B cell (primary cell): ENCODE measurements around the gene DDA1. TPM values are rescaled to one million over a fixed set of nuclear protein-coding genes. Genes with fewer than 3 reads are reported as not detected.
A peak's percentile ranks its signal among the peaks of the same experiment; 100 is the strongest.

Source experiments
- ATAC-seq: fragments of 200-7000 bp; cut with Tn5 transposase; one replicate; pipeline ENCODE4 v1.10.0; 2021; ENCODE audit warnings: low read depth, mild to moderate bottlenecking, moderate number of reproducible peaks, moderate library complexity
- CTCF ChIA-PET: fragments of 350-600 bp; sonication (Branson Sonifier 250); formaldehyde crosslinking; loops from one replicate; lab custom pipeline; 2021; ENCODE audit warnings: antibody characterized with exemption, inconsistent platforms; lab: Charles Lee
- POLR2A ChIA-PET: fragments of 350-600 bp; sonication (Branson Sonifier 250); formaldehyde crosslinking; loops from one replicate; lab custom pipeline; 2021; ENCODE audit warnings: antibody characterized with exemption; lab: Charles Lee
- DNase-seq: peaks from one replicate; pipeline ENCODE4 v3.0.0; 2013
- H2AFZ ChIP-seq: 2 replicates; pipeline ENCODE4 v1.6.1; 2012; ENCODE audit warnings: mild to moderate bottlenecking, low read depth, low read length; ENCODE audit not compliant: insufficient read depth, poor library complexity, severe bottlenecking
- H3K27ac ChIP-seq, 2 donors: 1 replicate in 1 of 2; 2 replicates in 1 of 2; pipeline ENCODE4 v1.5.1; 2012 to 2013; ENCODE audit warnings: low read length in 2 of 2, mild to moderate bottlenecking in 2 of 2, moderate library complexity in 1 of 2
- H3K27me3 ChIP-seq, 4 experiments: fragments of 200-600 bp in 1 of 4; sonication (generic) in 1 of 4; replicated peaks in 1 of 4; 1 replicate in 2 of 4; 2 replicates in 2 of 4; pipeline versions ENCODE4 v1.6.1 to v1.7.0; 2013 to 2016; ENCODE audit warnings: low read length in 3 of 4, mild to moderate bottlenecking in 2 of 4, mixed read lengths in 1 of 4, moderate library complexity in 1 of 4; ENCODE audit not compliant: insufficient read depth in 4 of 4, control insufficient read depth in 3 of 4; ENCODE audit errors: control extremely low read depth in 1 of 4
- H3K36me3 ChIP-seq, 2 experiments: replicated peaks in 1 of 2; 1 replicate in 1 of 2; 2 replicates in 1 of 2; pipeline versions ENCODE4 v1.6.1 to v1.7.1; 2013; ENCODE audit warnings: low read length in 1 of 2; ENCODE audit not compliant: insufficient read depth in 2 of 2, control insufficient read depth in 1 of 2; ENCODE audit errors: control extremely low read depth in 1 of 2, extremely low read depth in 1 of 2
- H3K4me1 ChIP-seq, 2 donors: fragments of 200-600 bp in 1 of 2; sonication (generic) in 1 of 2; 1 replicate in 1 of 2; 2 replicates in 1 of 2; pipeline versions ENCODE4 v1.5.1 to v1.6.1; 2013 to 2017; ENCODE audit warnings: low read length in 2 of 2; ENCODE audit not compliant: control insufficient read depth in 2 of 2, insufficient read depth in 2 of 2
- H3K4me2 ChIP-seq: replicated peaks from 2 replicates; pipeline ENCODE3; 2012; ENCODE audit warnings: mild to moderate bottlenecking, low read depth, low read length; ENCODE audit not compliant: poor library complexity, severe bottlenecking
- H3K4me3 ChIP-seq, 5 experiments: fragments of 200-600 bp in 1 of 5; sonication (generic) in 1 of 5; 1 replicate in 3 of 5; 2 replicates in 2 of 5; pipeline versions ENCODE4 v1.5.1 to v1.7.0; 2011 to 2016; ENCODE audit warnings: low read length in 4 of 5, mild to moderate bottlenecking in 4 of 5, low read depth in 2 of 5, control low read depth in 1 of 5, moderate library complexity in 1 of 5; ENCODE audit not compliant: insufficient read depth in 1 of 5; ENCODE audit errors: control extremely low read depth in 1 of 5, extremely low read depth in 1 of 5
- H3K79me2 ChIP-seq: fragments of 200-600 bp; sonication (generic); one replicate; pipeline ENCODE4 v1.6.0; 2016; ENCODE audit warnings: low read length; ENCODE audit not compliant: control insufficient read depth, insufficient read depth
- H3K9ac ChIP-seq: fragments of 200-600 bp; sonication (generic); 2 replicates; pipeline ENCODE4 v1.6.1; 2017; ENCODE audit warnings: mild to moderate bottlenecking, low read length, moderate library complexity
- H3K9me3 ChIP-seq, 3 donors: one replicate each; pipeline versions ENCODE4 v1.6.1 to v1.7.1; 2013; ENCODE audit warnings: low read length in 2 of 3; ENCODE audit not compliant: control insufficient read depth in 2 of 3, insufficient read depth in 1 of 3; ENCODE audit errors: control extremely low read depth in 1 of 3
- H4K20me1 ChIP-seq: 2 replicates; pipeline ENCODE4 v1.6.0; 2012; ENCODE audit warnings: mild to moderate bottlenecking, low read length; ENCODE audit not compliant: insufficient read depth, control insufficient read depth, poor library complexity, severe bottlenecking
- H3K27ac Mint-ChIP-seq: one replicate; pipeline ENCODE4 v1.8.0; 2021; ENCODE audit warnings: mixed read lengths
- H3K27me3 Mint-ChIP-seq: one replicate; pipeline ENCODE4 v1.8.0; 2021; ENCODE audit warnings: mixed read lengths
- H3K4me1 Mint-ChIP-seq: one replicate; pipeline ENCODE4 v1.8.0; 2021; ENCODE audit warnings: mixed read lengths
- H3K4me3 Mint-ChIP-seq: one replicate; pipeline ENCODE4 v1.8.0; 2021; ENCODE audit warnings: mixed read lengths
- H3K9me3 Mint-ChIP-seq: one replicate; pipeline ENCODE4 v1.8.0; 2022; ENCODE audit warnings: mixed read lengths; ENCODE audit not compliant: insufficient read depth
- CTCF ChIP-seq: fragments of 200-600 bp; IDR thresholded peaks from one replicate; pipeline ENCODE4 v1.8.0; 2022; ENCODE audit warnings: antibody characterized with exemption, mild to moderate bottlenecking
- EZH2 ChIP-seq: IDR thresholded peaks from 2 replicates; pipeline ENCODE4 v1.6.1; 2012; ENCODE audit warnings: borderline replicate concordance, low read depth, mild to moderate bottlenecking, moderate library complexity, low read length; ENCODE audit not compliant: insufficient read depth, poor library complexity, severe bottlenecking
- WGBS: methylation state at CpG from one replicate; pipeline ENCODE4 v1.1.5; 2013; ENCODE audit warnings: missing lambda C conversion rate; ENCODE audit not compliant: insufficient coverage; 5-methylcytosine and 5-hydroxymethylcytosine counted together
- intact Hi-C: fragments of 100-400 bp; cut with micrococcal nuclease; formaldehyde crosslinking; loops from one replicate; pipeline ENCODE4 v1.10.0; 2022
- polyA plus RNA-seq: library from polyadenylated mRNA; depleted of rRNA; stranded (reverse); fragments of >200 nt; gene quantifications from 2 replicates; pipeline ENCODE4 v1.2.3, GENCODE V29; 2012
- total RNA-seq, 2 donors: library from RNA; stranded (reverse); fragments of 120-200 nt in 1 of 2; gene quantifications; 1 replicate in 1 of 2; 2 replicates in 1 of 2; pipeline versions ENCODE4 v1.2.3 to v1.2.4, GENCODE V29; 2013 to 2022

DDA1 gene
- total and polyA plus RNA-seq, 2 donors (not counting 1 experiment from before 2014, with no cell fraction given): 38.4 TPM

GRCh38 chr19:17335575-17335974 lies 26.2 kb downstream of the DDA1 start:
- H3K4me1 ChIP-seq: peaks cover 19 to 33% of the 10 kb centered on the region in 2 donors
- ATAC-seq (no peak), DNase-seq (no peak)
- peaks cover 0 to 10% (median 0%) of the 10 kb centered on the region in 3 donors for H3K9me3 ChIP-seq
- H3K9me3 Mint-ChIP-seq: no peaks in the 10 kb centered on the region
- H3K9ac ChIP-seq: no peak overlapping the region
- peaks cover 4% of the 10 kb centered on the region for H3K27me3 Mint-ChIP-seq
- no peak overlapping the region for H3K4me3 ChIP-seq
- H3K27ac Mint-ChIP-seq: no peak overlapping the region
- H3K79me2 ChIP-seq: peaks cover 9% of the 10 kb centered on the region
- intact Hi-C loops: no loop called here
- POLR2A ChIA-PET: interaction anchor here (0.5 to 1.7 kb wide), 2 partner anchors 84 to 214 kb away, joined by 4 to 5 read pairs; partner anchors contain the start of gene MVB12A
- H3K4me3 Mint-ChIP-seq: peak overlapping the region; percentile 63
- H3K4me1 Mint-ChIP-seq: peaks cover 42% of the 10 kb centered on the region
- no peak overlapping the region for H3K27ac ChIP-seq
- H4K20me1 ChIP-seq: no peaks in the 10 kb centered on the region
- TF ChIP-seq EZH2: no peak
- no peak for TF ChIP-seq CTCF
- 95% methylated on average over 7 of the region's 10 CpGs for WGBS
- CTCF ChIA-PET: interaction anchor here (0.6 to 1.8 kb wide), 3 partner anchors 10 to 56 kb away, joined by 3 to 13 read pairs (median 4); no protein-coding TSS in a partner anchor
- H3K27me3 ChIP-seq: peaks cover 0 to 16% (median 0%) of the 10 kb centered on the region in 4 experiments
- H2AFZ ChIP-seq: no peak overlapping the region
- H3K4me2 ChIP-seq: no peak overlapping the region
- no peaks in the 10 kb centered on the region for H3K36me3 ChIP-seq
